ENCODE results near the gene IPCEF1.

IPCEF1 gene

GRCh38 chr6:154156135-154156896, 200.3 kb downstream of the IPCEF1 start:
- Histone ChIP-seq H3K36me3 (ENCODE audit: control insufficient read depth, insufficient read depth, low read length) (no peaks in the 10 kb centered on the region), H3K4me3 (ENCODE audit: low read length) (no peak overlapping the region), H3K9ac (ENCODE audit: low read length) (peak overlapping the region; percentile 30), H3K27me3 (ENCODE audit: control insufficient read depth, insufficient read depth, low read length) (no peaks in the 10 kb centered on the region), H3K9me3 (ENCODE audit: control insufficient read depth, low read length) (no peaks in the 10 kb centered on the region), H3K4me1 (ENCODE audit: control insufficient read depth, insufficient read depth, low read length) (peaks cover 20% of the 10 kb centered on the region)

- no peak overlapping the region for H3K9ac ChIP-seq (ENCODE audit: low read length)
- H3K4me3 ChIP-seq (ENCODE audit: low read length): no peak overlapping the region
- peaks cover 20% of the 10 kb centered on the region for H3K4me1 ChIP-seq (ENCODE audit: control insufficient read depth, insufficient read depth, low read length)
- no peaks in the 10 kb centered on the region for H3K27me3 ChIP-seq (ENCODE audit: control insufficient read depth, insufficient read depth, low read length)
- H3K36me3 ChIP-seq (ENCODE audit: control insufficient read depth, insufficient read depth, low read length): no peaks in the 10 kb centered on the region
- no peaks in the 10 kb centered on the region for H3K9me3 ChIP-seq (ENCODE audit: control insufficient read depth, low read length)
Observed at GRCh38 chr6:154154389-154154967, 202.1 kb downstream of the IPCEF1 start.

- H3K4me3 ChIP-seq (ENCODE audit: low read length): no peak overlapping the region
- peaks cover 4% of the 10 kb centered on the region for H3K27me3 ChIP-seq (ENCODE audit: control insufficient read depth, insufficient read depth, low read length)
- H3K9ac ChIP-seq (ENCODE audit: low read length): no peak overlapping the region
- no peaks in the 10 kb centered on the region for H3K36me3 ChIP-seq (ENCODE audit: control insufficient read depth, insufficient read depth, low read length)
- H3K4me1 ChIP-seq (ENCODE audit: control insufficient read depth, insufficient read depth, low read length): no peaks in the 10 kb centered on the region
- H3K9me3 ChIP-seq (ENCODE audit: control insufficient read depth, low read length): no peaks in the 10 kb centered on the region
Observed at GRCh38 chr6:154143753-154144152, 212.8 kb downstream of the IPCEF1 start.

- no peak overlapping the region for H3K9ac ChIP-seq (ENCODE audit: low read length)
- no peaks in the 10 kb centered on the region for H3K36me3 ChIP-seq (ENCODE audit: control insufficient read depth, insufficient read depth, low read length)
- no peaks in the 10 kb centered on the region for H3K4me1 ChIP-seq (ENCODE audit: control insufficient read depth, insufficient read depth, low read length)
- peaks cover 4% of the 10 kb centered on the region for H3K27me3 ChIP-seq (ENCODE audit: control insufficient read depth, insufficient read depth, low read length)
- H3K4me3 ChIP-seq (ENCODE audit: low read length): no peak overlapping the region
- H3K9me3 ChIP-seq (ENCODE audit: control insufficient read depth, low read length): no peaks in the 10 kb centered on the region
Observed at GRCh38 chr6:154140743-154141142, 215.9 kb downstream of the IPCEF1 start.

- Histone ChIP-seq H3K4me1 (ENCODE audit: control insufficient read depth, insufficient read depth, low read length) (no peaks in the 10 kb centered on the region), H3K9me3 (ENCODE audit: control insufficient read depth, low read length) (no peaks in the 10 kb centered on the region), H3K9ac (ENCODE audit: low read length) (no peak overlapping the region), H3K4me3 (ENCODE audit: low read length) (no peak overlapping the region), H3K27me3 (ENCODE audit: control insufficient read depth, insufficient read depth, low read length) (no peaks in the 10 kb centered on the region), H3K36me3 (ENCODE audit: control insufficient read depth, insufficient read depth, low read length) (no peaks in the 10 kb centered on the region)
Observed at GRCh38 chr6:154139892-154140291, 216.7 kb downstream of the IPCEF1 start.

- Histone ChIP-seq H3K9ac (ENCODE audit: low read length) (no peak overlapping the region), H3K4me3 (ENCODE audit: low read length) (no peak overlapping the region), H3K36me3 (ENCODE audit: control insufficient read depth, insufficient read depth, low read length) (no peaks in the 10 kb centered on the region), H3K27me3 (ENCODE audit: control insufficient read depth, insufficient read depth, low read length) (no peaks in the 10 kb centered on the region), H3K9me3 (ENCODE audit: control insufficient read depth, low read length) (no peaks in the 10 kb centered on the region), H3K4me1 (ENCODE audit: control insufficient read depth, insufficient read depth, low read length) (no peaks in the 10 kb centered on the region)
Observed at GRCh38 chr6:154138793-154139192, 217.8 kb downstream of the IPCEF1 start.

- H3K27me3 ChIP-seq (ENCODE audit: control insufficient read depth, insufficient read depth, low read length): no peaks in the 10 kb centered on the region
- no peak overlapping the region for H3K9ac ChIP-seq (ENCODE audit: low read length)
- no peaks in the 10 kb centered on the region for H3K36me3 ChIP-seq (ENCODE audit: control insufficient read depth, insufficient read depth, low read length)
- no peak overlapping the region for H3K4me3 ChIP-seq (ENCODE audit: low read length)
- H3K4me1 ChIP-seq (ENCODE audit: control insufficient read depth, insufficient read depth, low read length): no peaks in the 10 kb centered on the region
- H3K9me3 ChIP-seq (ENCODE audit: control insufficient read depth, low read length): no peaks in the 10 kb centered on the region
Observed at GRCh38 chr6:154134471-154135147, 222.0 kb downstream of the IPCEF1 start.

GRCh38 chr6:154127657-154128056, 228.9 kb downstream of the IPCEF1 start:
- Histone ChIP-seq H3K4me3 (ENCODE audit: low read length) (no peak overlapping the region), H3K4me1 (ENCODE audit: control insufficient read depth, insufficient read depth, low read length) (no peaks in the 10 kb centered on the region), H3K9ac (ENCODE audit: low read length) (no peak overlapping the region), H3K27me3 (ENCODE audit: control insufficient read depth, insufficient read depth, low read length) (no peaks in the 10 kb centered on the region), H3K36me3 (ENCODE audit: control insufficient read depth, insufficient read depth, low read length) (no peaks in the 10 kb centered on the region), H3K9me3 (ENCODE audit: control insufficient read depth, low read length) (no peaks in the 10 kb centered on the region)

GRCh38 chr6:154125421-154125820, 231.2 kb downstream of the IPCEF1 start:
- Histone ChIP-seq H3K4me3 (ENCODE audit: low read length) (no peak overlapping the region), H3K36me3 (ENCODE audit: control insufficient read depth, insufficient read depth, low read length) (no peaks in the 10 kb centered on the region), H3K9me3 (ENCODE audit: control insufficient read depth, low read length) (no peaks in the 10 kb centered on the region), H3K4me1 (ENCODE audit: control insufficient read depth, insufficient read depth, low read length) (no peaks in the 10 kb centered on the region), H3K9ac (ENCODE audit: low read length) (no peak overlapping the region), H3K27me3 (ENCODE audit: control insufficient read depth, insufficient read depth, low read length) (no peaks in the 10 kb centered on the region)

- H3K9ac ChIP-seq (ENCODE audit: low read length): no peak overlapping the region
- no peak overlapping the region for H3K4me3 ChIP-seq (ENCODE audit: low read length)
- no peaks in the 10 kb centered on the region for H3K9me3 ChIP-seq (ENCODE audit: control insufficient read depth, low read length)
- no peaks in the 10 kb centered on the region for H3K4me1 ChIP-seq (ENCODE audit: control insufficient read depth, insufficient read depth, low read length)
- H3K27me3 ChIP-seq (ENCODE audit: control insufficient read depth, insufficient read depth, low read length): no peaks in the 10 kb centered on the region
- H3K36me3 ChIP-seq (ENCODE audit: control insufficient read depth, insufficient read depth, low read length): no peaks in the 10 kb centered on the region
Observed at GRCh38 chr6:154123155-154123956, 233.2 kb downstream of the IPCEF1 start.

GRCh38 chr6:154122195-154122925, 234.2 kb downstream of the IPCEF1 start:
- no peaks in the 10 kb centered on the region for H3K27me3 ChIP-seq (ENCODE audit: control insufficient read depth, insufficient read depth, low read length)
- no peak overlapping the region for H3K9ac ChIP-seq (ENCODE audit: low read length)
- no peaks in the 10 kb centered on the region for H3K36me3 ChIP-seq (ENCODE audit: control insufficient read depth, insufficient read depth, low read length)
- H3K9me3 ChIP-seq (ENCODE audit: control insufficient read depth, low read length): no peaks in the 10 kb centered on the region
- no peak overlapping the region for H3K4me3 ChIP-seq (ENCODE audit: low read length)
- H3K4me1 ChIP-seq (ENCODE audit: control insufficient read depth, insufficient read depth, low read length): no peaks in the 10 kb centered on the region

Measured in mucosa of stomach (tissue), 1 donor.